Thymus (tissue), 11 donors: ENCODE results near the gene AMBP. TPM values are rescaled to one million over a fixed set of nuclear protein-coding genes. Genes with fewer than 3 reads are reported as not detected.
A peak's percentile ranks its signal among the peaks of the same experiment; 100 is the strongest.

Source experiments
- DNase-seq, 9 donors: peaks; one replicate each; pipeline ENCODE4 v3.0.0-alpha.2; 2013; ENCODE audit warnings: low spot score in 9 of 9, low read depth in 6 of 9, missing footprints in 1 of 9
- H3K27ac ChIP-seq, 2 donors: one replicate each; pipeline ENCODE4 v1.5.1; 2013; ENCODE audit warnings: control low read depth in 1 of 2, low read depth in 1 of 2, low read length in 1 of 2, mild to moderate bottlenecking in 1 of 2, moderate library complexity in 1 of 2
- H3K27me3 ChIP-seq, 2 donors: one replicate each; pipeline ENCODE4 v1.5.1; 2013; ENCODE audit warnings: low read length in 1 of 2; ENCODE audit not compliant: control insufficient read depth in 2 of 2, insufficient read depth in 1 of 2
- H3K36me3 ChIP-seq, 2 donors: one replicate each; pipeline ENCODE4 v1.5.1; 2013; ENCODE audit warnings: low read length in 1 of 2, mild to moderate bottlenecking in 1 of 2, moderate library complexity in 1 of 2; ENCODE audit not compliant: control insufficient read depth in 2 of 2, insufficient read depth in 2 of 2
- H3K4me1 ChIP-seq, 2 donors: one replicate each; pipeline ENCODE4 v1.5.1; 2013; ENCODE audit warnings: low read length in 2 of 2; ENCODE audit not compliant: control insufficient read depth in 2 of 2, insufficient read depth in 2 of 2
- H3K4me3 ChIP-seq, 2 donors: one replicate each; pipeline ENCODE4 v1.5.1; 2013; ENCODE audit warnings: low read length in 2 of 2, control low read depth in 1 of 2, mild to moderate bottlenecking in 1 of 2
- H3K9me3 ChIP-seq, 2 donors: one replicate each; pipeline ENCODE4 v1.5.1; 2013; ENCODE audit warnings: low read length in 1 of 2, mild to moderate bottlenecking in 1 of 2; ENCODE audit not compliant: control insufficient read depth in 2 of 2, insufficient read depth in 1 of 2
- WGBS: extraction: QIAGEN DNeasy Blood & Tissue Kit; methylation state at CpG from one replicate; pipeline ENCODE4 v1.1.7; 2013; 5-methylcytosine and 5-hydroxymethylcytosine counted together
- polyA plus RNA-seq: library from polyadenylated mRNA; stranded (reverse); fragments of 200-250 nt; gene quantifications from one replicate; pipeline ENCODE4 v1.2.3, GENCODE V29; 2013
- total RNA-seq: library from RNA; stranded (reverse); fragments of 120-200 nt; gene quantifications from one replicate; pipeline ENCODE4 v1.2.4, GENCODE V29; 2013
- donor health status: healthy.

AMBP gene
- total and polyA plus RNA-seq, 2 donors = 0.38 to 0.82 TPM

DNA sequence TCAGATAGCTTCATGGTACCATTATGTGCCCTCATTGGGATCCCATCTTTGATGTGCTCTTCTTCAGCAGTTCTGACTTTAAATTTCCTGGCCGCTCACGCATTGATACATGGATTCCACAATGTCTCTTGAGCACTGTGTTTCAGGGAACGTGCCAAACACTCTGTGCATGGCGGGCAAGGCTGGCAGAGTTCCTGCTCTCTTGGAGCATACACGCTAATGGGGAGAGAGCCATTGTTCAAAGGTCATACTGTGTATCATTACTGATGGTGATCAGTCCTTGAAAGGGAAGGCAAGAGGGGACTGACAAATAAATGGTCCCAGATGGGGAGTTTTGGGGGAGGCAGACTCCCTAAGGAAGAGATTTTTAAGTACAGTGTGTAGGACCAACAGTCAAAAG is 52.3 kb downstream of the AMBP start:
- WGBS = 97% methylated on average over 5 of the region's 5 CpGs
- Histone ChIP-seq H3K9me3 (no peaks in the 10 kb centered on the region), H3K36me3 (no peaks in the 10 kb centered on the region), H3K27me3 (no peaks in the 10 kb centered on the region), H3K27ac (no peak overlapping the region), H3K4me3 (no peak overlapping the region), H3K4me1 (no peaks in the 10 kb centered on the region)
- no peak for DNase-seq

DNA sequence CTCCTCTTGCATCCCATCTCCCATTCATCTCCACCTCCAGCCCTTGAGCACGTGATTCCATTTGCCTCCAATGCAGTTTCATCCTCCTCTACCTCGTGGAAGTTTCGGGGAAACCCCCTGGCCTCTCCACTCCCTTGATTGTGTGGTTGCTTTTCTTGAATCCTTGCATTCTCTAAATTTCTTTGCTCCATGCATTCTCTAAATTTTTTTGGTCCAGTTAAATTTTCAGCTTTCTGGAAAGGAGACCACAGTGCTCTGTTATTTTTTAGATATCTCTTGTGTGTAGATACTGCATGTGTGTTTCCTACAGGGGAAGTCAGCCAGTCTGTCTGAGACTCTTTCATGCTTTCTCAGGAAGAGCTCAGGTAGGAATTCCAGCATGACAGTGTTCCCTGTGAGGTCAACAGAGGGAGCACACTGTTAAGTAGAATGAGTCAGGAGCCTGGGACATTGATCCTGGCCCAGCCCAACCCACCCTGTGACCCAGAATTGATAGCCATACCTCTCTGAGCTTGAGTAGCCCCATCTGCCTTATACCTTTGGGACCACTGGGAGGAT is 52.8 kb downstream of the AMBP start:
- Histone ChIP-seq H3K4me1 (no peaks in the 10 kb centered on the region), H3K9me3 (no peaks in the 10 kb centered on the region), H3K27ac (no peak overlapping the region), H3K27me3 (no peaks in the 10 kb centered on the region), H3K36me3 (no peaks in the 10 kb centered on the region), H3K4me3 (no peak overlapping the region)
- WGBS = 97% methylated on average over 3 of the region's 3 CpGs
- no peak for DNase-seq

DNA sequence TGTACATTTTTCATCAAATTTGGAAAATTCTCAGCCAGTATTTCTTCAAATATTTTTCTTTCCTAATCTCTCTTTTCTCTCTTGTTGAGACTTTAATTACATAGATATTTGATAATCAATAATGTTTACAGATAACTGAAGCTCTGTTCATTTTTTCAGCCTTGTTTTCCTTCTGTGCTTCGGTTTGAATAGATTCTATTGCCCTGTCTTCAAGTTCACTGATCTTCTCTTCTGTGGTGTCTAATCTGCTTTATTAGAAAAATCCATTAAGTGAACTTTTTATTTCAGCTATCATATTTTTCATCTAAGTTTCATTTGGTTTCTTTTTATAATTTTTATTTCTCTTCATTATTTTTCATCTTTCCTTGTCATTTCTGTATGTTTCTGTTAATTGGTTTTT is 54.1 kb downstream of the AMBP start:
- WGBS = 97% methylated on average over 1 of the region's 1 CpG
- Histone ChIP-seq H3K36me3 (no peaks in the 10 kb centered on the region), H3K9me3 (no peaks in the 10 kb centered on the region), H3K27me3 (no peaks in the 10 kb centered on the region), H3K27ac (no peak overlapping the region), H3K4me3 (no peak overlapping the region), H3K4me1 (no peaks in the 10 kb centered on the region)
- no peak for DNase-seq

DNA sequence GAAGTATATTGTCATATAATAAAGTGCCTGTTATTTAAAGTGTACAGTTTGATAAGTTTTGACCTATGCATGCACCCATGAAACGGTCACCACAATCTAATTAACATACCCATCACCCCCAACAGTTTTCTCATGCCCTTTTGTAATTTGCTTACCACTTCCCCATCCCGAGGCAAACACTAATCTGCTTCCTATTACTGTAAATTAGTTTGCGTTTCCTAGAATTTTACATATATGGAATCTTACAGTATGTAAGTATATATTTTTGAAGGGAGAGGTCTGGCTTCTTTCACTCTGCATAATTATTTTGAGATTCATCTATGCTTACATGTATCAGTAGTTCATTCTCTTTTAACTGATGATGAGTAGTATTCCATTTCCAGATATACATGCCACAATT is 56.5 kb downstream of the AMBP start:
- Histone ChIP-seq H3K9me3 (no peaks in the 10 kb centered on the region), H3K36me3 (peaks cover 0 to 7% of the 10 kb centered on the region in 2 donors), H3K4me3 (no peak overlapping the region), H3K4me1 (peaks cover 0 to 13% of the 10 kb centered on the region in 2 donors), H3K27ac (no peak overlapping the region), H3K27me3 (no peaks in the 10 kb centered on the region)
- WGBS = 91% methylated on average over 3 of the region's 3 CpGs
- DNase-seq = no peak

DNA sequence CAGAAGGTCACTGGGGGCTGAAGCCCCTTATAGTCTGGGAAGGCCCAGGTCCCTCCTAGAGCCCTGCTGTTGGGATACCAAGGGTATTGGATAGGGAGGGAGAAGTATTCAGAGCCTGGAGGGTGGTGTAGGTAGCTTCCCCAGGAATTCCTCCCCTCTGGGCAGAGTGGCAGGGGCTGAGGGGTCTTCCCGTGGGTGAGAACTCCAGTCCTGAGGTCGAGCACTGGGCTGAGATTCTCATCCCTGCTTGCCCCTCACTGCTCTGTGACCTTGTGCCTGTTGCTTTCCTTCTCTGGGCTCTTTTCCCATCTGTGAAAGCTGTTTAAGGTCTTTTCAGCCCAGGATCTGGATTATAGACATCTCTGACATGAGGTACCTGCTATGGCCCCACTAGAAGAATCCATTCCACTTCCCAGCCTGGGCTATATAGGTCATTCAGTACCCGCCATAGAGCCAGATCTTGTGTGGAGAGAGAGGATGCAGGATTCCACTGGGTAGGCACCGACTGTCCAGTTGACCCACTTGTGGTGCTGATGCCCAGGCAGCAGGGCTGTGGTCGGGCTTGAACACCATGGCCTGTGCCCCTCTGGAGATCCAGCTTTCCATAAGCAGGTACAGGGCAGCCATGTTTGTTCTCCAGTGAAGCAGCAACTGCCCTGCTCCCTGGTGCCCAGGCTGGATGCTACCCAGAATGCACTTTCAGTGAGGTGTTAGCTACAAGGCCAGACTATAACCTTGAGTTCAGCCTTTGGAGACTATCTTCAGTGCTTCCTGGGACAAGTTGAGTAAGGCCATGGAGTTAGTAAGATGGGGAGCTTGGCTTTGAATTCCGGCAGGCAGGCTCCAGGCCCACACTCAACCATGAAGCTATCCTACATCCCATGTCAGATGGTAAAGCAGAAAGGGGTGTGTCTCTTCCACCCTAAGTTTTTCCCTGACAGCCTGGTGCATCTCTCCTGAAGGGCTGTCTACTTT is 60.1 kb downstream of the AMBP start:
- no peaks in the 10 kb centered on the region for H3K9me3 ChIP-seq
- no peak overlapping the region for H3K4me3 ChIP-seq
- H3K27me3 ChIP-seq = no peaks in the 10 kb centered on the region
- WGBS = 98% methylated on average over 6 of the region's 6 CpGs
- H3K4me1 ChIP-seq = peaks cover 0 to 13% of the 10 kb centered on the region in 2 donors
- H3K36me3 ChIP-seq = peaks cover 0 to 7% of the 10 kb centered on the region in 2 donors
- H3K27ac ChIP-seq = no peak overlapping the region
- DNase-seq = no peak

DNA sequence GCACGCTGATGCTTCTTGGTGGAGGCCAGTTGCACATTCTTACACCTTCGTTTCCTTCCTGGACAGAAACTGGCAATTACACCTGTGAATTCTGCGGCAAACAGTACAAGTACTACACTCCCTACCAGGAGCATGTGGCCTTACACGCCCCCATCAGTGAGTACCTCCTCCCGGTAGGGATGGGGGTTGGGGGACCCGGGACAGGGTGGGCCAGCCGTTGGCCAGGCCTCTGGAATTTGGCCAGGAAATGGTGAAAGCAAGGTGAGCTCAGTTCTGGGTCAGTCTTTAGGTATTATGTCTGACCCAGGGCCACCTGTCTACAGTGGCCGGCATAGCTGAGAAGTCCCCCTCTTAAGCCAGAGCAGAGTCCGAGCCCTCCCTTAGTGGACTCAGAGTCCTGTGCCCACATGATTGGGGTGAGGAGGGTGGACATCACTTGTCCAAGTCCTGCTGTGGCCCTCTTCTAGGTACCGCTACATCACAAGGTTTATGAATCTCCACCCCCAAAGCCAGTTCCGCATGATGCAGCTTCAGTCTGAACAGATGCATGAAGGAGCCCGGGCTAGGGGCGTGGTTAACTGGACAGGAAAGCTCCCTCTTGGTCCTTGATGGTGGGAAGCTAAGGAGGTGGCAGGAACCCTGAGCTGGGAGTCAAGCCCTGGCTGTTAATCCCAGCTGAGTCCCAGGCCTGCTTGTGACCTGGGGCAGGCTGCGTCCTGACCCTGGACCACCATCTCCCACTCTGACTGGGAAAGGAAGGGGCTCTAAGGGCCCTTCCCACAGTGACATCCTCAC is 61.3 kb downstream of the AMBP start:
- no peaks in the 10 kb centered on the region for H3K27me3 ChIP-seq
- H3K9me3 ChIP-seq = no peaks in the 10 kb centered on the region
- no peak overlapping the region for H3K4me3 ChIP-seq
- peaks cover 0 to 7% of the 10 kb centered on the region in 2 donors for H3K36me3 ChIP-seq
- no peak overlapping the region for H3K27ac ChIP-seq
- peak in 1 of 9 donors; percentile 17 for DNase-seq
- WGBS = 97% methylated on average over 14 of the region's 14 CpGs
- peaks cover 0 to 13% of the 10 kb centered on the region in 2 donors for H3K4me1 ChIP-seq

DNA sequence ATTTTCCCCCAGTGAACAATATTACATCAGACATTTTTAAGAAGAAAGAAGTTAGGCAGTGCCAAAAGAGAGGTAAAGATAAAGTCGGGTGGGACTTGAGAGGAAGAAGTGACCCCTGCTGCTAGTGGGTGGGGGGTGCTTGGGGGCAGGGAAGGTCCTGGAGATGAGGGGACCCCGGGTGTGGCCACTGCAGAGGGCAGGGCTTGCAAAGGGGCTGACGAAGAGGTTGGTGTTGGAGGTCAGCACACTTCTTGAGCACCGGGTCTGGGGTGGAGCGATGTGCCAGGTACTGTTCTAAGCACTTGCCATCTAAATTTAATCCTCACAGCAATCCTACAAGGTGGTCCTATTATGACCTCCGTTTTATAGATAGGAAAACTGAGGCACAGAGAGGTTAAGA is 62.0 kb downstream of the AMBP start:
- no peak overlapping the region for H3K4me3 ChIP-seq
- no peak for DNase-seq
- WGBS = 95% methylated on average over 6 of the region's 6 CpGs

DNA sequence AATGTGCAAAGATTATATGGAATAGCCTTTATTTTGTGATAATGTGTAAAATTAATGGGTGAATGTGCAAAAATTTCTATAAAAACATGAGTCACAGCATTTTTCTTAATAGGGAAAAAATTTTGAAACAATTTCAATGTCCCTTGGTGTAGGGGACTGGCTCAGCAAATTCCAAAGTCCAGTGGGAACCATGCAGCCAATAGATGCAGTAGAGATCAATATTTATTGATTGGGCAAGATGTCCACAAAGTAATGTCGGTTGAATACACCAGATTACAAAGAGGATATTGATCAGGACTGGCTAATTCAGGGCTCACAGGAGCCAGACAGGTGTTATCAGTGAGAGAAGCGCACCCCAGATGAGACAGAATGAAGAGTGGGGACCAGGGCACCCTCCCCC is 62.5 kb downstream of the AMBP start:
- peaks cover 0 to 7% of the 10 kb centered on the region in 2 donors for H3K36me3 ChIP-seq
- peaks cover 0 to 13% of the 10 kb centered on the region in 2 donors for H3K4me1 ChIP-seq
- WGBS = 97% methylated on average over 2 of the region's 2 CpGs
- H3K4me3 ChIP-seq = no peak overlapping the region
- no peak for DNase-seq
- H3K27ac ChIP-seq = no peak overlapping the region
- no peaks in the 10 kb centered on the region for H3K9me3 ChIP-seq
- H3K27me3 ChIP-seq = no peaks in the 10 kb centered on the region

More for the DNA sequence above, 62.0 kb downstream of the AMBP start:
- Histone ChIP-seq H3K27ac (no peak overlapping the region), H3K27me3 (no peaks in the 10 kb centered on the region), H3K9me3 (no peaks in the 10 kb centered on the region), H3K36me3 (peaks cover 0 to 7% of the 10 kb centered on the region in 2 donors), H3K4me1 (peaks cover 0 to 13% of the 10 kb centered on the region in 2 donors)

DNA sequence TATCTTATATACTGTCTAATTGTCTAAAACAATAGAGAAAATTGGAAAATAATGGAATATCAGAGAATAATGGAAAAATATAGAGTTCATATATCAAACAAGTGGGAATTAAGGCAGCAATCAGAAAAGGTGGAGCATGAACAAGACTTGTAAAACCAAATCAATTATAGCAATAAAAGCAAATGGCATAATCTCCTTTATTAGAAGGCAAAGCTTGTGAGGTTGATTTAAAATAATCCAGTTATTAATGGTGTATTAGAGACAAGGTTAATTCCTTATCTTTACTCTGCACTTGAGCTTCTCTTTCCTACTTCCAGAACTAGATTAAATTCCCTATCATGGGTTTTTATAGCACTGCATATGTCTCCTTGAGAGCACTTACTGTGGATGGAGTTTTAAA is 64.1 kb downstream of the AMBP start:
- no peak for DNase-seq
- Histone ChIP-seq H3K4me3 (no peak overlapping the region), H3K36me3 (peaks cover 0 to 7% of the 10 kb centered on the region in 2 donors), H3K4me1 (peaks cover 0 to 13% of the 10 kb centered on the region in 2 donors), H3K27me3 (no peaks in the 10 kb centered on the region), H3K9me3 (no peaks in the 10 kb centered on the region), H3K27ac (no peak overlapping the region)
